ENCODE data around the gene HERC4. TPM values are rescaled to one million over a fixed set of nuclear protein-coding genes. Genes with fewer than 3 reads are reported as not detected.

The HERC4 gene
- total and polyA plus RNA-seq, 2 donors (not counting 1 experiment from before 2014, with no cell fraction given), result 53.1 to 140 TPM

DNA sequence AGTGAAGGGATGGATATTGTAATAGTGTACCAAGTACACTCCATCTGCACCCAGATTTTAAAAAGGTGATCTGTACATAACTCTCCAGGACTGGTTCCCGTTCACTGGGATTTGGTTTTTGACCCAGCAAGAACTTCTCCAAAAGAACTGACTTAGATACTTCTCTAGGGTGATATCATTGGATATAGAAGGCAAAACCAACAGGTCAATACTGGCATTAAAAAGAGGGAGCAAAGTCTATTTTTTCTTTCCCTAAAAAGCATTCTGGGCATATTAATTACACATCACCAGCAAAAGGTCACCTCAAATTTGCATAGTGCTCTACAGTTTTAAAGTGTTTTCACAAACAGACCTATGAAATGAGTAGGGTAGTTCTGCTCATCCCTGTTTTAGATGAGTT is 37.8 kb upstream of the HERC4 start:
- Histone ChIP-seq H3K27me3 (ENCODE audit: control insufficient read depth, insufficient read depth, low read length) (no peaks in the 10 kb centered on the region), H3K4me2 (ENCODE audit: extremely low read depth, insufficient read depth, low read length) (no peak overlapping the region), H3K4me3 (replicated peaks in 1 of 4; ENCODE audit: control extremely low read depth in 1 of 4, insufficient read depth in 1 of 4, low read depth in 3 of 4, low read length in 4 of 4) (no peak overlapping the region), H3K4me1 (ENCODE audit: control insufficient read depth, extremely low read depth, insufficient read depth, low read length) (peaks cover 9% of the 10 kb centered on the region), H3K79me2 (ENCODE audit: control insufficient read depth, insufficient read depth, low read length) (no peaks in the 10 kb centered on the region), H3K9me3 (ENCODE audit: control insufficient read depth, insufficient read depth, low read depth, low read length) (no peaks in the 10 kb centered on the region), H3K27ac (ENCODE audit: insufficient read depth, low read length) (no peak overlapping the region), H4K20me1 (ENCODE audit: control insufficient read depth, extremely low read depth, insufficient read depth, low read length) (no peaks in the 10 kb centered on the region), H3K36me3 (ENCODE audit: control insufficient read depth, insufficient read depth, low read length) (no peaks in the 10 kb centered on the region), H2AFZ (ENCODE audit: low read length) (no peak overlapping the region), H3K9ac (ENCODE audit: insufficient read depth, low read length) (no peak overlapping the region)
- DNase-seq (ENCODE audit: low read depth in 2 of 2), result no peak
- TF ChIP-seq EZH2 (IDR thresholded peaks at IDR 0.05; ENCODE audit: low read length, missing control alignments) (no peak), CTCF (conservative IDR thresholded peaks at IDR 0.05 in 1 of 2, IDR thresholded peaks at IDR 0.05 in 1 of 2; ENCODE audit: low read depth in 1 of 2, low read length in 2 of 2) (no peak)

DNA sequence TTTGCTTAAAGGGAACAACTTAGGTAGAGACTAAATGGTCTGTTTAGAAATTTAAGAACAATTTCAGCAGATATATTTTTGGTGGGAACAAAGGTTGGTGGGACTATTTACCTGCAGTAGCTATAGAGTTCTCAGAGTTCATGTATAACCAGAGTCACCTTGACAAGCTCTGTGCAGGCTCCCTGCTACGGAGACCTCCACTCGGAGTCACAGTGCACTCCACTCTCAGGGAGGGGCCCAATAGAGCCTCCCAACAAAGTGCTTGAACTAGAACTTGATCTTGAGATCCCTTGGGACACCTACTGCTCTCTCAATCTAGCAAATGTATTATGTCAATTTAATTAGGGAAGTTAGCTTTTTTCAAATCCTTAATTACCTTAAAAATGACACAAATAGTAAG is 36.5 kb upstream of the HERC4 start:
- TF ChIP-seq EZH2 (IDR thresholded peaks at IDR 0.05; ENCODE audit: low read length, missing control alignments), result no peak
- TF ChIP-seq CTCF (conservative IDR thresholded peaks at IDR 0.05 in 1 of 2, IDR thresholded peaks at IDR 0.05 in 1 of 2; ENCODE audit: low read depth in 1 of 2, low read length in 2 of 2), result no peak
- H3K9me3 ChIP-seq (ENCODE audit: control insufficient read depth, insufficient read depth, low read depth, low read length), result no peaks in the 10 kb centered on the region
- no peaks in the 10 kb centered on the region for H3K79me2 ChIP-seq (ENCODE audit: control insufficient read depth, insufficient read depth, low read length)
- no peak overlapping the region for H3K4me3 ChIP-seq (replicated peaks in 1 of 4; ENCODE audit: control extremely low read depth in 1 of 4, insufficient read depth in 1 of 4, low read depth in 3 of 4, low read length in 4 of 4)
- no peak overlapping the region for H3K9ac ChIP-seq (ENCODE audit: insufficient read depth, low read length)
- DNase-seq (ENCODE audit: low read depth in 2 of 2), result no peak
- H3K27ac ChIP-seq (ENCODE audit: insufficient read depth, low read length), result no peak overlapping the region
- H3K27me3 ChIP-seq (ENCODE audit: control insufficient read depth, insufficient read depth, low read length), result no peaks in the 10 kb centered on the region
- H2AFZ ChIP-seq (ENCODE audit: low read length), result no peak overlapping the region
- H3K4me1 ChIP-seq (ENCODE audit: control insufficient read depth, extremely low read depth, insufficient read depth, low read length), result peaks cover 12% of the 10 kb centered on the region
- H3K36me3 ChIP-seq (ENCODE audit: control insufficient read depth, insufficient read depth, low read length), result no peaks in the 10 kb centered on the region
- H3K4me2 ChIP-seq (ENCODE audit: extremely low read depth, insufficient read depth, low read length), result no peak overlapping the region
- H4K20me1 ChIP-seq (ENCODE audit: control insufficient read depth, extremely low read depth, insufficient read depth, low read length), result no peaks in the 10 kb centered on the region

DNA sequence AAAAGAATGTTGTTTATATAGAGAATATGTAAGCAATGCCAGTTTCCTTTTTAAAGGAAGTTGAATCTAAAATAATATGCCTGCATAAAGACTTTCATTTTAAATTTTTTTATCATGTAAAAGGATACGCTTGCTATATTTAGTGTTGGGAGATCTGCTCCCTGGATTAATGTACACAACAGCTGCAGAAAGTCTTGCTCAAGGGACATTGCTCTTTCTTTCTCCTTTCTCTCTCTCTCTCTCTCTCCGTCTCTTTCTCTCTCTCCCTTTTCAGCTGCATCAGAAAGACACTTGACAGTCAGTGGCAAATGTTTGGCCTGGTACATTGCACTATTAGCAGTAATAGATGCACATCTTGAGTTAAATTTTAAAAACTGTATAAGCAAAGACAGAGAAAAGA is 34.9 kb upstream of the HERC4 start:
- peak overlapping the region; percentile 86 for H2AFZ ChIP-seq (ENCODE audit: low read length)

More for the DNA sequence above, 34.9 kb upstream of the HERC4 start:
- Histone ChIP-seq H3K4me1 (ENCODE audit: control insufficient read depth, extremely low read depth, insufficient read depth, low read length) (peaks cover 16% of the 10 kb centered on the region), H3K27ac (ENCODE audit: insufficient read depth, low read length) (peak overlapping the region; percentile 64), H4K20me1 (ENCODE audit: control insufficient read depth, extremely low read depth, insufficient read depth, low read length) (no peaks in the 10 kb centered on the region), H3K9ac (ENCODE audit: insufficient read depth, low read length) (no peak overlapping the region), H3K27me3 (ENCODE audit: control insufficient read depth, insufficient read depth, low read length) (no peaks in the 10 kb centered on the region), H3K36me3 (ENCODE audit: control insufficient read depth, insufficient read depth, low read length) (no peaks in the 10 kb centered on the region), H3K9me3 (ENCODE audit: control insufficient read depth, insufficient read depth, low read depth, low read length) (no peaks in the 10 kb centered on the region), H3K4me3 (replicated peaks in 1 of 4; ENCODE audit: control extremely low read depth in 1 of 4, insufficient read depth in 1 of 4, low read depth in 3 of 4, low read length in 4 of 4) (peak overlapping the region in 3 of 4 experiments; percentile 1 to 34 (median 24)), H3K79me2 (ENCODE audit: control insufficient read depth, insufficient read depth, low read length) (no peaks in the 10 kb centered on the region), H3K4me2 (ENCODE audit: extremely low read depth, insufficient read depth, low read length) (peak overlapping the region; percentile 88)
- no peak for TF ChIP-seq EZH2 (IDR thresholded peaks at IDR 0.05; ENCODE audit: low read length, missing control alignments)
- TF ChIP-seq CTCF (conservative IDR thresholded peaks at IDR 0.05 in 1 of 2, IDR thresholded peaks at IDR 0.05 in 1 of 2; ENCODE audit: low read depth in 1 of 2, low read length in 2 of 2), result no peak
- DNase-seq (ENCODE audit: low read depth in 2 of 2), result peak in 1 of 2 donors; percentile 86

All from fibroblast of lung (primary cell).